HepG2 (cell line): ENCODE measurements around the gene BICRAL.

ENCODE experiments used
- AGO1 ChIP-seq: fragments of 200-400 bp; formaldehyde crosslinking; IDR thresholded peaks from 2 replicates; pipeline ENCODE4 v1.6.1; 2017; ENCODE audit warnings: mild to moderate bottlenecking, low read depth, low read length, moderate library complexity; ENCODE audit not compliant: poor library complexity, severe bottlenecking
- GTF3A ChIP-seq: sonication (generic); formaldehyde crosslinking; conservative IDR thresholded peaks from 2 replicates; pipeline ENCODE4 v1.4.0; 2020; ENCODE audit warnings: mild to moderate bottlenecking, missing genetic modification reagents
- RAD21 ChIP-seq: fragments of 450-650 bp; formaldehyde crosslinking; IDR thresholded peaks from 2 replicates; pipeline ENCODE4 v1.5.0; 2020; ENCODE audit warnings: mild to moderate bottlenecking
- TBX3 ChIP-seq: fragments of 450-650 bp; IDR thresholded peaks from 2 replicates; pipeline ENCODE4 v1.6.1; 2017; ENCODE audit warnings: antibody characterized with exemption, mild to moderate bottlenecking, inconsistent platforms, borderline replicate concordance
- ZNF24 ChIP-seq: fragments of 450-650 bp; IDR thresholded peaks from 2 replicates; pipeline ENCODE4 v1.6.1; 2017; ENCODE audit warnings: antibody characterized with exemption, mild to moderate bottlenecking
- TF ChIP-seq, protein P1 (sequence below): sonication (generic); formaldehyde crosslinking; IDR thresholded peaks from 2 replicates; pipeline ENCODE4 v1.5.0; 2020; ENCODE audit warnings: mild to moderate bottlenecking, missing genetic modification reagents, moderate library complexity

DNA sequence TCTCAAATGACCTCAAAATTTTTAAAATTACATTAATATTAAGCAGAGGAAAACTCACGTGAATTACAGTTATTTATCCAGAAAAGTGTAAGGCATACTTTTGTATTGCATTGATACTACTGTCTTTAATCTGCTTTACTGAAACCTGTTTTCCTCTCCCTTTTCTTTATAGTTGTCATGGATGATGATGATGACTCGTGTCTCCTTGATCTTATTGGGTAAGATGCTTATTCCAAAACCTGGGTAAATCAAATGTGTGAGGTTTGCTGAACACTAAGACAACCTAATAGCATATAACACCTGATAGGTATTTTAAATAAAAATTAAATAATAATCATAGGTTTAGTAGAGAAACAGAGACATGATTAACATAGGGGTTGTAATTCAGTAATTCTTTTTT is 40.0 kb downstream of the BICRAL start:
- TF ChIP-seq TBX3 (no peak), ZNF24 (no peak), RAD21 (CRISPR knock-in tag) (no peak), AGO1 (no peak), GTF3A (CRISPR knock-in tag) (no peak)
- TF ChIP-seq, protein P1, sequence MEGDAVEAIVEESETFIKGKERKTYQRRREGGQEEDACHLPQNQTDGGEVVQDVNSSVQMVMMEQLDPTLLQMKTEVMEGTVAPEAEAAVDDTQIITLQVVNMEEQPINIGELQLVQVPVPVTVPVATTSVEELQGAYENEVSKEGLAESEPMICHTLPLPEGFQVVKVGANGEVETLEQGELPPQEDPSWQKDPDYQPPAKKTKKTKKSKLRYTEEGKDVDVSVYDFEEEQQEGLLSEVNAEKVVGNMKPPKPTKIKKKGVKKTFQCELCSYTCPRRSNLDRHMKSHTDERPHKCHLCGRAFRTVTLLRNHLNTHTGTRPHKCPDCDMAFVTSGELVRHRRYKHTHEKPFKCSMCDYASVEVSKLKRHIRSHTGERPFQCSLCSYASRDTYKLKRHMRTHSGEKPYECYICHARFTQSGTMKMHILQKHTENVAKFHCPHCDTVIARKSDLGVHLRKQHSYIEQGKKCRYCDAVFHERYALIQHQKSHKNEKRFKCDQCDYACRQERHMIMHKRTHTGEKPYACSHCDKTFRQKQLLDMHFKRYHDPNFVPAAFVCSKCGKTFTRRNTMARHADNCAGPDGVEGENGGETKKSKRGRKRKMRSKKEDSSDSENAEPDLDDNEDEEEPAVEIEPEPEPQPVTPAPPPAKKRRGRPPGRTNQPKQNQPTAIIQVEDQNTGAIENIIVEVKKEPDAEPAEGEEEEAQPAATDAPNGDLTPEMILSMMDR = no peak
